GM18519 (cell line): ENCODE data around the gene ASTN2.

Experiments used
- ATAC-seq: cut with Tn5 transposase; IDR thresholded peaks from one replicate; pipeline ENCODE4 v1.9.1; 2021; ENCODE audit warnings: mild to moderate bottlenecking, moderate library complexity; ENCODE audit not compliant: unreplicated experiment, low FRiP score

ASTN2 gene

DNA sequence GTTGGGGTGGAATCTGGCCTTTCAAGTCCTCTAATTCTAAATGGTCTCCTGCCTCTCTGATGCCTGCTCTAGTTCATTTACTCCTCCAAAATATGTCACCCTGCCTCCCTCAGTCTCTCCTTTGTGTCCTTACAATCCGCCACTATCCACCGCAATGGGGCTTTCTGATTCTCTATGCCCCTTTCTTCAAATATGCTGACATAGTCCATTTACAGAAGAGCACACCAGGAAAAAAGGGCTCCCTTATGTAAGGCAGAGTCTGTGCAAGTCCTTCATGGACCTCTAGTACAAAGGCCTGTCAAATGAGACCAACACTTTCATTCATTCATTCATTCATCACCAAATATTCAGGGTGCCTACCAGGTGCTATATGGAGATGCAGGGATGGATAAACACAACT, 2.0 kb upstream of the ASTN2 start:
- no peak for ATAC-seq

DNA sequence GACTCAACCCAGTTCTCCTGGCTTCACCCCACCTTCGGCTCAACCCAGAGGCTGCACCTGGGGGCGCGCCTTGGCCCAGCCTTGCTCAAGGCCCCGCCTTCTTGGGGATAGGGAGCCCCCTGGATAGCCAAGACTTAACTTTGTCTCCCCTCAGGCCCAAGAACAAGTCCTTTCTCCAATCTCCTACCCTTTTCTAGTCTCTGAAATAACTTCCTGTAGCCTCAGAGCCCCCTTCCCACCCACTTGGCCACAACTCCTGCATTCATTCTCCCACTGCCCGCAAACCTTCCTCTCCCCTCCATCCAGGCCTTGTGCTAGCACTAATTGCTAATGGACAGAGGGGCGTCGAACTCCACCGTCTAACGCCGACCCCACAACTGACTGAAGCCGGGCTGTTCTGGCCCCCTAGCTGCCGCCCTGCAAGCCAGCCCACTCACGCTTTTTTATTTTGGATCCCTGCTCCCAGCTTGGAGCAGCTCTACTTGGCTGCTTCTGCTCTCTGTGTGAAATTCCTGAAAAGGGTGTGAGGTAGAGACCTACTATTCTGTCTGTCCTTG, 579 bp upstream of the ASTN2 start:
- no peak for ATAC-seq

DNA sequence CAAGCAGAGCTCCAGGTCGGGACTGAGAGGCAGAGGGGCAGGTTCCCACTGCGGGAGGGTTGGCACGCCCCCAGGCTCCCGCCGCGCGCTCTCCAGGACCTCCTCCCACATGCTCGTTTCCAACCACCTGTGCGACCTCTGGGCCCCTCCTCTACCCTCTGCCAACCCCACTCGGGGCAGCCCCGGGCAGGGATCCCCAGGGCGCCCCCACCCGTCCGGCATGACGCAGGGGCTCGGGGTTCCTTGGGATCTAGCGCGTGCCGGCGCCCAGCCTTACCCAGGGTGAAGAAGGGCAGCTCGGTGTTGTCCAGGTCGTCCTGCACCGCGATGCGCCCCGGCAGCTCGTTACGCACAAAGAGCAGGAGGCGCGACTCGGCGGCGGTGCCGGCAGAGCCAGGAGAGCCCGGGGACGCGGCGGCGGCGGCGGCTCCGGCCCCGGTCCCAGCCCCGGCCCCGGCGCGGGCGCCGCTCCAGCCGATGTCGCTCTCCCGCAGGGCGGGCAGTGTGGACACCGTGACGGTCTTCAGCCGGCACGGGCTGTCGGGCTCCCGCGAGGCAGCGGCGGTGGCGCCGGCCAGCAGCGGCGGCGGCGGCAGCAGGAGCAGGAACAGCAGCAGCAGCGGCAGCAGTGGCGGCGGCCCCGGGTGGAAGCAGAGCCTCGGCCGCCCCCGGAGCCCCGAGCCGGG, 494 bp downstream of the ASTN2 start:
- ATAC-seq: no peak

DNA sequence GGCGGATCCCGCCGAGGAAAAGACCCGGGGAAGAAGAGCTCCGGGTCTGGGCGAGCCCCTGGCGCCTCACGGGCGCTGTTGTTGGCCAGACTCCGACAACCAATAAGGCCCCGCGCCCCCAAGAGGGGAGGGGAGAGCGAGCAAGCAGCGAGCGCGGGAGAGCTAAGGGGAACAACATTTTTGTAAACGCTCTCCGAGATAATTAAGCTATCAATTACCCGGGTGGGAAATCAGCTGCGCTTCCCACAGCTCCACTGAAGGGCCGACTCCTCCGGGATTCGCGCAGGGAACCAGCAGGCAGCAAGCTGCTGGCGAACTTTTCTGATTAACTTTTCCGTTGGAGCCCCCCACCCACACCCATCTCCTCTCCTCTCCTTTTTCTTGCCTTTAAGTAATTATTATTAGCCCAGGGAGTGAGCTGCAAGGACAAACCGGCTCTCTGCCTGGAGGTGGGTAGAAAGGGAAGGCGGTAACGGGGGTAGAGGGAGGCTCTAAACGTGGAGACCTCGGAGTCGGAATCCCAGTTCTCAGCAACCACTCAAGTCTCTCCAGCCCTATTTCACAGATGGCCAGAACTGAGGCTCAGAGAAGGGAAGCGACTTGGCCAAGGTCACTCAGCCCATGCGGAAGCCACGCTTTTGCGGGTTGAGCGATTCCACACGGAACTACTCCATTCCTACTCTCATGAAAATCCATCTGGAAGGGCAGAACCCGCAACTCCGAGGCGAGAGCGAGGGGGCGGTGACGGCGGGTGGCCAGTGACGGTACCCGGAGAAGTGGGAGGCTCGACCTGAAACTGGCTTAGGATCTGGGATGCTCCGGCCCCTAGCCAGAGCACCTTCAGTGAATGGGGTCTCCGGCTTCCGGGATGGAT, 1.3 kb downstream of the ASTN2 start:
- no peak for ATAC-seq

DNA sequence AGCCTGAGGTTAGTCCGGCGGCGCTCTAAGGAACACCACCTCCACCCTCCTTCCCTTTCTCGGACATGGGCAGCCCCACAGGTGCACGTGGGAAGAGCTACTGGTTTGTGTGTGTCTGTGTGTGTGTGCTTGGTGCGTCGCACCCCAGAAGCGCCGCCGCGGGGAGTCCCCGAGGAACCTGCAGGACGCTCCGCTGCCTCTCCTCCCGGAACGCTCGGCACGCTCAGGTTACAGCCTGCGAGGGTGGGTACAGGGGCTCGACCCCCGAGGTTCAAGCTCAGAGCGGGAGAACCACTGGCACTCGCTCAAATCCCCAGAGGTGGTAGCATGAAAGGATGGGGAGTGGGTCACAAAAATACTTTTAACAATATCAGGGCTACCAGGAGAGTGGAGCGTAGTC, 2.0 kb downstream of the ASTN2 start:
- no peak for ATAC-seq

DNA sequence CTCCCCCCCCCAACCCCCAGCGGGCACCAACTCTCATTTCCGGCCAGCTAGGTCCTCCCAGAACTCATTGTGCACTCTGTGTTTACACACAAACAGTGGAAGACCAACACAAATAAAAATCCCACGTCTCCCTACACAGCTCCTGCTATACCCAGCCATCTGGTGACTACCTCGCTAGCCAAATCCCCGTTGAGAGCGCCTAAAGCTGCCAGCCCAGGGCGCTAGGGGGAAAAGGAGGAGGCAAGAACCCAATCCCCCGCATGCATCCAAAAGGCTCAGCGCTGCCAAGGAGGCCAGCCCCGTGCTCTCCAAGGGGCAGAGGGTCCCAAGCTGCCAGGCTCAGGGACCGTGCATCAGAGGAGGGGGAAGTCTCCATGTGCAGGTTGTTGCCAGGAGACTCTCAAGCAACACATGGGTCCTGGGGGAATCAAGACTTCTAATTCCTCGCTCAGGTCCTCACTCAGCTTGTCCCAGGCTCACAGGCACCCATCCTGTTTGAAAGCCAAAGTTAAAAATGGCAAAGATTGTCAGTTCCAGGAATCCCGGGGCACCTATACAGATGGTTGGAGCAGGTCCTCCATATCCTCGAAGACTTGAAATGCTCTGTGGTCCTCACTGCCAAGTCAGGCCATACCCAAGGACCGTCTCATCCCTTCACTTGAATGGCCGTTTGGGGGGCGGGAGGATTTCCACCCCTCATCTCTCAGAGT, 2.7 kb downstream of the ASTN2 start:
- no peak for ATAC-seq

DNA sequence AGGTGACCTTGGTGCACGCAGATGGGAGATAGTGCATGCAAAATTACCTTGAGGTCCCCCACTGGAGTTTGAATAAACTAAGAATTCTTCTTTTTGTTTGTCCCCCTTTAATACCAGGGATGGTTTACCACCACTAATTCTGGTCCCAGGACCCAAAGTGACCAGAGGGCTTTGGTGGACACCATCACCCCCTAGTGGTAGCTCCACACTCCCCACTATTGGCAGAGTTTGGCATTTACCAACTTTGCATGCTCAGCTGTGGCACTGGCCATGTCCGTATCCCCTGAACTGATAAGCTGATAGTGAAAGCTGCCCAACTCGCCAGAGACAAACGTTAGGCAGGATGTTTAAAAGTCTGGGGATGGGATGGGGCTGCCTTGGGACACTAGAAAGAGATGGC, 3.3 kb downstream of the ASTN2 start:
- ATAC-seq: no peak

DNA sequence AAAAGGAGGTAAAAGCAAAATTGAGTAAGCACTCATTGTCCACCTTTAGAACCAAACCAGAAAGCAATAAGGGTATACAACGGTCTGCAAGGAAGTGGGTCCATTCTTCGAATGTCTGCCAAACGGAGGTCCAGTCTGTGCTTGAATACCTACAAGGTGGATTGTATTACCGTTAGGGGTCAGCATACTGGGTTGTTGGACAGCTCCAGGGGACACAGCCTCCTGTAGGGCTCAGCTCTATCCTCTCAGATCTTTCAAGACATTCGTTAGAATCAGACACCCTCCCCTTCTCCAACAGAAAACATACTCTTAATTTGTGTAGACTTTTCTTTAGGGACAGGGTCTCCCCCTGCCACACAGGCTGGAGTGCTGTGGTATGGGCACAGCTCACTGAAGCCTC, 5.5 kb downstream of the ASTN2 start:
- no peak for ATAC-seq

DNA sequence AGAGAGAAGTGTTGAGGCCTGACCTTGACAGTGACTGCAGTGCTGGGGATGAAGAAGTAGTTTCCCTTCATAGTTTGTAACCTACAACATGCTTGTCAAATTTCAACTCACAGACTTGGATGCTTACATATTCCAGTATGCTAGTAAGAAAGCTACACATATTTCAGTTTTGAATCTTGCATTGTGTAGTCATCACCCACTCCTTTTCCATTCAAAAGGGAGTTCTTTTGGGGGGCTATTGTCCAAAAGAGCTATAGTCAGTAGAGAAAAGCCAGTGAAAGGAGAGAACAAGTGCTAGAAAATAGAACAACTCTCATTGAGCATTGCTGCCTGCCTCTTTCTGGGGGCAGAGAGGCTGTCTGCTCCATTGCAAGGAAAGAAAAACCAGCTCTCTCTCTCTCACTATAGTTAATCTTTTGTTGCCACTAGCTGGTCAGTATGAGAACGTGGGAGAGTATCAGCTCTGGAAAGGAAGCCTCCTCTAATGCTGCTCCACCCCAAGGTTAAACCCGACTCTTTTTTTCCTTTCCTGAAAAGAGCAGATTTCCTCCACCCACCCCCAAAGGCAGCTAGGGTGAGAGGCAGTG, 7.3 kb downstream of the ASTN2 start:
- no peak for ATAC-seq

DNA sequence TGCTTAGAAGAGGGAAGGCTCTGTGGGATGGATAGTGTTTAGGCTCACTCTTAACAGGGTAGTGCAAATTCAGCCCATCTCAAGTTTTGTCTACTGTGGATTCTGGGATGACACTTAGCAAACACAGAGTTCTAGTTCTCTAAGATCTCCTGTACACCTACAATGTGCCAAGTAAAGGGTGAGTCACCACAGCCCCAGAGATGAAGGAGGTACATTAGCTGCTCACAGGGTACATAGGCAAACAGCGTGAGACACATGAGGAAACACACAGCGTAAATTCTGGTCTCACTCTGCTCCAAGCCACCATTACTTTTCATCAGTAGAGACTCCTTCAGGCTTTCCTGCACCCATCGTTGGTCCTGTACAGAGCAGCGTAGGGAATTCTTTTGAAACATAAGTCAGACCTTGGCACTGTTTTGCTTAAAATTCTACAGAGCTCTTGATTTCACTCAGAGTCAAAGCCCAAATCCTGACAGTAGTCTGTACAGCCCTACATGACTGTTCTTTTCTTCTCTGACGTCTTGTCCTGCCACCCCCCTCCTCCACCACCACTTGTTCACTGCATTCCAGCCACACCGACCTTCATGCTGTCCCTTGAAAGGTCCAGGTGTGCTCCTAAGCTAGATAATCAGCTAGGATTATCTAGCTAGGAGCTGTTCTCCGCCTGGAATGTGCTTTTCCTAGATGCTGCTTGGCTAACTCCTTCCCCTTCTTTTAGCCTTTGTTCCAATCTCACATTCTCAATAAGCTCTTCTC, 8.7 kb downstream of the ASTN2 start:
- no peak for ATAC-seq

DNA sequence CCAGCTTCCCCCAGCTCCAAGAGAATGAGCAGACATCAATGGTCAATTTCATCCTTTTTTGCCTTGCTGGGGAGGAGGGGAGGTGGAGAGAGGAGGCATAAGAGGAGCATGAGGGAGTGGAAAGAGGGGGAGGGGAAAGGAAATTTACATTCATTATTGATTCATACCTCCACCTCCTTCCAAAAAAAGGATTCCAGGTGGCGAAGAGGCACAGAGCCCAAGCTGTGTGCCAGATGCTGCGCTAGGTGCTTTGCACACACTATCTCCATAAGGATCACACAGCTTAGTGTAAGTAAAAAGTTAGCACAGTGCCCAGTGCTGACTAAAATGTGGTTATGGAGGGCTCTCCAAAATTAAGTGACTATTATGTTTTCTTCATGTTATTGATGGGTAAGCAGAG, 11.0 kb downstream of the ASTN2 start:
- ATAC-seq: no peak

DNA sequence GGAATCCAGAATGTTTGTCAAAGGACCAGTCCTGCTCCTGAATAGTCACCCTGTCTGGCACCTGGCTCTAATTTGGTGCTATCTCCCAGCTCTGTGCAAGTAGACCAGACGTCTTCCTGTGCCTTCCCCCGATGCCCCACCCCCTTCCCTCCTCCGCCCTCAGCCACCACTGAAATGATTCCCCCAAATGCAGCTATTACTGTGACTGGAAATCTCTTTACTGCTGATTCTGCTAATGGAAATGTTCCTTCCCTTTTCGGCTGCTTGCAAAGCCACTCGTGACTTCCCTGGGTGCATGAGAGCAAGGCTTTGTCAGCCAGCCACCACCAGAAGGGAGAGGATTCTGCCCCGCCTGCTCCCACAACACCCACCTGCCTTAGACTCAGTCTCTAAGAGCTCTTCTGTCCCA, 11.4 kb downstream of the ASTN2 start:
- no peak for ATAC-seq

DNA sequence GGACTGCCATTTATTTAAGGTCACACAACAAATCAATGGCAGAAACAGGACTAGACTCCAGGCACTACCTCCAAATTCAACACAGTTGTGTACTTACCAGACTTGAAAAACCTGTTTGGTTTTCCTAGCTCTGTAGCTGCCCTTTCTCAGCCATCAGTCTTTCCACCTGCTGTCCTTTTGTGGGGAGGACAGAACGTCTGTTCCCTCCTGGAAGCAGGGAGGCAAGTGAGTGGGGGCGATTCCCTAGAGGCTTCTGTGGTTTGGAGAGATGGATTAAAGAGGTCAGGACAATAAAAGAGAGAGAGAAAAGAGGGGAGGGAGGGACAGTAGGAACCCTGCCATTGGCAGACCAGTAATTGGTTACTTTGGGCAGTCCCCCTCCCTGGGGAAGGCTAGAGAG, 14.7 kb downstream of the ASTN2 start:
- ATAC-seq: no peak

DNA sequence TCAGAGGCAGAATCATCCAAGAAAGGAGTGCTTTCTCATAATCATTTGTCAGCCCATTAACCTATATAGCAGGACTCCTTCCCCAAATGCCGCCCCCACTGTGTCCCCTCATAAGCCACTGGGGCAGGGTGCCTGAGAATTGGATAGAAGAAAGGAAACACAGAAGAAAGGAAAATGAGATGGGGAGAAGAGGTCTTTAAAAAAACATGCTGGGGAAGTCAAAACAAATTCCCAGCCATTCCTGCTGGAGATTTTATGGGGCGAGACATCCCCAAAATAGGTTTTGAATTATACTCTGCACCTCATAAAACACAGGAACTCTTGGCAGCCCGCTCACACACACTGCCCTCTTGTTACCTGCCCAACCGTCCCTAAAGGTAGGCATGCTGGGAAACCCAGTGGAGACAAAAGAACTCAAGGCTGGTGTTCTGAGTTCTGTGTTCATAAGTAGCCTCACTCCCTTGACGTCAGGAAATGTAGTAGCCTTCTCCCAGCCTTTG, 19.7 kb downstream of the ASTN2 start:
- no peak for ATAC-seq

DNA sequence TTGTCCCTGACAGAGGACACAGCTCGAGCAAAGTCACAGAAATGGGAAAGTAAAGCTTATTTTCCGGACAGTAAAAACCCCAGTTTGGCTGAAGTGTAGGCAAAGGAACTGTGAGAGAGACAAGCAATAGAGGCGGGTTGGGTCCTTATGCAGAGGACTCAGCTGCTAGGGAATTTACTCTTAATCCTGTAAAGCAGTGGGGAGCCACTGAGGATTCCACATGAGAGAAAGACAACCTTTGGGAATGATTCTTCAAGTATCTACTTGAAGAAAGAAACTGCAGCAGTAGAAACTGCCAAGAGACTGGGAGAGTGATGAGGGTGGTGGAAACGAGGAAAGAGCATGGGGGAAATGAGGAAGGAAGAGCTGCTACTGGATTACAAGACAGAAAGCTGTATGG, 20.2 kb downstream of the ASTN2 start:
- ATAC-seq: no peak

DNA sequence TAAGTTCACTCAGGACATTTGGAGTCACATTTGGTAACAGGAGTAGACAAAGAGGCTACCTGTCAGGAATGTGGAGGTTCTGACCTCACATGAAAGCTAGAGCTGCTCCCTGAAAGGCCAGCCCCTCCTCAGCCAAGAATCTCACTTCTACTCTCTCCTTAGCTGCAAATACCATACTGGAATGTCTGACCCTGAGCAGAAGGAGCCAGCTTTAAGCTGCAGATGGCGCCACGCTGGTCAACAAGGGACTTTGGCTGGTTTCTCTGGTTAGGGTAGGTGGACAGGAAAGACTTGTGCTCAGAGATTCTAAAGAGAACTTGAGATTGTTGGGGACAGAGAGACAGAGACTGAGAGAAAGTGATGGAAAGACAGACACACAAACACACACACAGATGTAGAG, 21.9 kb downstream of the ASTN2 start:
- no peak for ATAC-seq

DNA sequence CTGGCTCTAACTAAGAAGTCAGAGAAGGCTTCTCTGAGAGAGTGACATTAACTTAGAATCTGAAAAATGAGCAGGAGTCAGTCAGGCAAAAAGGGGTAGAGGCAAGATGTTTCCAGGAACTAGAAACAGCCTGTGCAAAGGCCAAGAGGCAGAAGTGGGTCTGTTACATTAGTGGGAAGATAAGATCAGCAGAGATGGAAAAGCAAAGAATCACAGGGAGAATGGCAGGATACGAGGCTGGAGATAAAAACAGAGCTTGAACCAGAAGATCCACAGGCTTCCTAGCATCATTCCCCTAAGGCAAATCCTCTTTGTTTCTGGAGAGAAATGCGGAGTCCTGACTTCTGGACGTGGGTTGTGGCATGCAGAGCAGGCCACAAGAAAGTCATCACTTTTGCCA, 27.4 kb downstream of the ASTN2 start:
- ATAC-seq: no peak

DNA sequence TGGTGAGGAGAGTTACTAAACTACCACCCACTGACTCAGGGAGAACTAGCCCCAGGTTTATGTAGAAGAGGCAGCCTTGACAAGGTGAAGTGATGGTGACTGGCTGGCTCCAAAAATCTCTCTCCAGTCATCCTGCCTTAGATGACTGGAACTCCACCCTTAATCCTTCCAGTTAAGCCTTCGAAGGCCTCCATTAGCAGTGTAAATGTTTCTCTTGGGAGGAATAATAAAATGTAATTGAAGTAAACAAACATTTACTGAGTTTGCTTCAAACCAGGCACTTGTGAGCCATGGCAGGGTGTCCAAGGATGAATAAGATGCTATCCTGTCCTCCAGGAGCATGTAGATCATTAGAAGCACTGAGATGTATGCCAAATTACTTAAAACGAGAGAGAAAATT, 35.5 kb downstream of the ASTN2 start:
- no peak for ATAC-seq

DNA sequence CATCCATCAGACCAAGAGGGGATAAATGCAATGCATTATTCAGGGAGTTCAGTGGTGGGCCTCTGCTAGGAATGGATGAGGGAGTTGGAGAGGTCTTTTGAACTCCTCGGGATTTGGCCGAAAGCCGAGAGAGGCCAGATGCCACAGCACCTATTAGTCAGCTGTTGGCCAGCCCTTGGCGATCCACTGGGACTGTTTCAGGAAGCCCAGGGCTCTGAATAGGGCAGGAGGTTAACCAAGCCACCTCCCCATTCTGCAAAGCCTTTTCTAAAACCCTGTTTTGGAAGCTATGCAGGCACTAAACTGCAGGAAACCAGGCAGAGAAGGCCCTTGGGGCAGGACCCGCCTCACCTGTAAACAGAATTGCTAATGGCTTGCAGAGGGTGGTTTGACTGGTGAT, 37.8 kb downstream of the ASTN2 start:
- ATAC-seq: no peak

DNA sequence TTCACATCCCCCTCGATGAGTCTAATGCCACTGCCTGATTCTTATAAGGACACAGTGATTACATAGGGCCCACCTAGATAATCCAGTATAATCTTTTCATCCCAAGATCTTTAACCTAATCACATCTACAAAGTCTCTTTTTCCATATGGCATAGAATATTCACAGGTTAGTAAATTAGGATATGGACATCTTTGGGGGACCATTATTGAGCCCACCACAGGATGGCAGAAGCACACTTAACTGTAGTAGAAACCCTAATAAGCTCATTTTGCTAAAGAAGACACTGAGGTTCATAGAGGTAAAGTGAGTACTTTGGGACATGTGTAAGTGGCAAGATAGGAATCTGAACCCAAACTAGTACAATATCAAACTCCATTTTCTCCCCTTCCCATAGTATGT, 38.9 kb downstream of the ASTN2 start:
- no peak for ATAC-seq
